Measurements from ENCODE around the gene DNAJB13.

The DNAJB13 gene

GRCh38 chr11:73940801-73941570 lies 9.8 kb upstream of the DNAJB13 start:
- Mint-ChIP-seq H3K27ac (no peak overlapping the region), H3K36me3 (ENCODE audit: low read depth) (peaks cover 10% of the 10 kb centered on the region), H3K4me1 (ENCODE audit: low read depth) (no peaks in the 10 kb centered on the region), H3K4me3 (no peak overlapping the region), H3K9me3 (no peaks in the 10 kb centered on the region), H3K27me3 (no peaks in the 10 kb centered on the region)

GRCh38 chr11:73942010-73942409 lies 8.8 kb upstream of the DNAJB13 start:
- H3K9me3 Mint-ChIP-seq, result no peaks in the 10 kb centered on the region
- H3K4me1 Mint-ChIP-seq (ENCODE audit: low read depth), result no peaks in the 10 kb centered on the region
- no peak overlapping the region for H3K4me3 Mint-ChIP-seq
- H3K27me3 Mint-ChIP-seq, result no peaks in the 10 kb centered on the region
- peaks cover 9% of the 10 kb centered on the region for H3K36me3 Mint-ChIP-seq (ENCODE audit: low read depth)
- no peak overlapping the region for H3K27ac Mint-ChIP-seq

GRCh38 chr11:73944085-73944484 lies 6.7 kb upstream of the DNAJB13 start:
- Mint-ChIP-seq H3K27me3 (no peaks in the 10 kb centered on the region), H3K4me1 (ENCODE audit: low read depth) (no peaks in the 10 kb centered on the region), H3K9me3 (no peaks in the 10 kb centered on the region), H3K27ac (no peak overlapping the region), H3K36me3 (ENCODE audit: low read depth) (peaks cover under 1% of the 10 kb centered on the region), H3K4me3 (no peak overlapping the region)

- Mint-ChIP-seq H3K4me1 (ENCODE audit: low read depth) (no peaks in the 10 kb centered on the region), H3K27me3 (no peaks in the 10 kb centered on the region), H3K9me3 (no peaks in the 10 kb centered on the region), H3K36me3 (ENCODE audit: low read depth) (no peaks in the 10 kb centered on the region), H3K4me3 (no peak overlapping the region), H3K27ac (no peak overlapping the region)
Measured at GRCh38 chr11:73944901-73945300, 5.9 kb upstream of the DNAJB13 start.

GRCh38 chr11:73945396-73945795 lies 5.4 kb upstream of the DNAJB13 start:
- Mint-ChIP-seq H3K9me3 (no peaks in the 10 kb centered on the region), H3K4me3 (no peak overlapping the region), H3K27ac (no peak overlapping the region), H3K4me1 (ENCODE audit: low read depth) (no peaks in the 10 kb centered on the region), H3K27me3 (no peaks in the 10 kb centered on the region), H3K36me3 (ENCODE audit: low read depth) (no peaks in the 10 kb centered on the region)

- H3K27ac Mint-ChIP-seq, result no peak overlapping the region
- H3K4me1 Mint-ChIP-seq (ENCODE audit: low read depth), result no peaks in the 10 kb centered on the region
- no peak overlapping the region for H3K4me3 Mint-ChIP-seq
- no peaks in the 10 kb centered on the region for H3K9me3 Mint-ChIP-seq
- no peaks in the 10 kb centered on the region for H3K27me3 Mint-ChIP-seq
- no peaks in the 10 kb centered on the region for H3K36me3 Mint-ChIP-seq (ENCODE audit: low read depth)
Measured at GRCh38 chr11:73946798-73947458, 3.9 kb upstream of the DNAJB13 start.

- Mint-ChIP-seq H3K36me3 (ENCODE audit: low read depth) (no peaks in the 10 kb centered on the region), H3K9me3 (no peaks in the 10 kb centered on the region), H3K4me3 (no peak overlapping the region), H3K27ac (no peak overlapping the region), H3K4me1 (ENCODE audit: low read depth) (no peaks in the 10 kb centered on the region), H3K27me3 (no peaks in the 10 kb centered on the region)
Measured at GRCh38 chr11:73949246-73949645, 1.6 kb upstream of the DNAJB13 start.

GRCh38 chr11:73949912-73950311 lies 914 bp upstream of the DNAJB13 start:
- no peaks in the 10 kb centered on the region for H3K4me1 Mint-ChIP-seq (ENCODE audit: low read depth)
- no peak overlapping the region for H3K27ac Mint-ChIP-seq
- no peaks in the 10 kb centered on the region for H3K36me3 Mint-ChIP-seq (ENCODE audit: low read depth)
- no peaks in the 10 kb centered on the region for H3K27me3 Mint-ChIP-seq
- H3K9me3 Mint-ChIP-seq, result no peaks in the 10 kb centered on the region
- H3K4me3 Mint-ChIP-seq, result no peak overlapping the region

GRCh38 chr11:73951797-73952196 lies 971 bp downstream of the DNAJB13 start:
- no peaks in the 10 kb centered on the region for H3K4me1 Mint-ChIP-seq (ENCODE audit: low read depth)
- no peak overlapping the region for H3K27ac Mint-ChIP-seq
- H3K4me3 Mint-ChIP-seq, result no peak overlapping the region
- no peaks in the 10 kb centered on the region for H3K9me3 Mint-ChIP-seq
- H3K36me3 Mint-ChIP-seq (ENCODE audit: low read depth), result no peaks in the 10 kb centered on the region
- H3K27me3 Mint-ChIP-seq, result peaks cover 6% of the 10 kb centered on the region

GRCh38 chr11:73956876-73957653 lies 6.2 kb downstream of the DNAJB13 start:
- H3K36me3 Mint-ChIP-seq (ENCODE audit: low read depth), result no peaks in the 10 kb centered on the region
- H3K27me3 Mint-ChIP-seq, result peaks cover 10% of the 10 kb centered on the region
- no peaks in the 10 kb centered on the region for H3K9me3 Mint-ChIP-seq
- no peaks in the 10 kb centered on the region for H3K4me1 Mint-ChIP-seq (ENCODE audit: low read depth)
- H3K4me3 Mint-ChIP-seq, result no peak overlapping the region
- no peak overlapping the region for H3K27ac Mint-ChIP-seq

GRCh38 chr11:73957654-73958361 lies 7.0 kb downstream of the DNAJB13 start:
- H3K4me3 Mint-ChIP-seq, result no peak overlapping the region
- no peaks in the 10 kb centered on the region for H3K9me3 Mint-ChIP-seq
- peaks cover 10% of the 10 kb centered on the region for H3K27me3 Mint-ChIP-seq
- no peaks in the 10 kb centered on the region for H3K4me1 Mint-ChIP-seq (ENCODE audit: low read depth)
- no peaks in the 10 kb centered on the region for H3K36me3 Mint-ChIP-seq (ENCODE audit: low read depth)
- H3K27ac Mint-ChIP-seq, result no peak overlapping the region

GRCh38 chr11:73958521-73959141 lies 7.8 kb downstream of the DNAJB13 start:
- no peaks in the 10 kb centered on the region for H3K36me3 Mint-ChIP-seq (ENCODE audit: low read depth)
- no peak overlapping the region for H3K4me3 Mint-ChIP-seq
- H3K9me3 Mint-ChIP-seq, result no peaks in the 10 kb centered on the region
- no peak overlapping the region for H3K27ac Mint-ChIP-seq
- H3K27me3 Mint-ChIP-seq, result peaks cover 10% of the 10 kb centered on the region
- H3K4me1 Mint-ChIP-seq (ENCODE audit: low read depth), result no peaks in the 10 kb centered on the region

GRCh38 chr11:73961321-73961720 lies 10.5 kb downstream of the DNAJB13 start:
- Mint-ChIP-seq H3K27me3 (peaks cover 7% of the 10 kb centered on the region), H3K36me3 (ENCODE audit: low read depth) (no peaks in the 10 kb centered on the region), H3K4me1 (ENCODE audit: low read depth) (peaks cover 16% of the 10 kb centered on the region), H3K4me3 (no peak overlapping the region), H3K27ac (no peak overlapping the region), H3K9me3 (no peaks in the 10 kb centered on the region)

GRCh38 chr11:73962101-73962705 lies 11.4 kb downstream of the DNAJB13 start:
- Mint-ChIP-seq H3K9me3 (no peaks in the 10 kb centered on the region), H3K4me1 (ENCODE audit: low read depth) (peaks cover 16% of the 10 kb centered on the region), H3K27me3 (peaks cover 3% of the 10 kb centered on the region), H3K4me3 (no peak overlapping the region), H3K36me3 (ENCODE audit: low read depth) (no peaks in the 10 kb centered on the region), H3K27ac (no peak overlapping the region)
